Measurements from ENCODE around the gene SSBP4. TPM values are rescaled to one million over a fixed set of nuclear protein-coding genes. Genes with fewer than 3 reads are reported as not detected.
A peak's percentile ranks its signal among the peaks of the same experiment; 100 is the strongest.

The SSBP4 gene
- total RNA-seq (154 and 180 TPM in 2 replicates), polyA plus RNA-seq (151 and 175 TPM in 2 replicates)

DNA sequence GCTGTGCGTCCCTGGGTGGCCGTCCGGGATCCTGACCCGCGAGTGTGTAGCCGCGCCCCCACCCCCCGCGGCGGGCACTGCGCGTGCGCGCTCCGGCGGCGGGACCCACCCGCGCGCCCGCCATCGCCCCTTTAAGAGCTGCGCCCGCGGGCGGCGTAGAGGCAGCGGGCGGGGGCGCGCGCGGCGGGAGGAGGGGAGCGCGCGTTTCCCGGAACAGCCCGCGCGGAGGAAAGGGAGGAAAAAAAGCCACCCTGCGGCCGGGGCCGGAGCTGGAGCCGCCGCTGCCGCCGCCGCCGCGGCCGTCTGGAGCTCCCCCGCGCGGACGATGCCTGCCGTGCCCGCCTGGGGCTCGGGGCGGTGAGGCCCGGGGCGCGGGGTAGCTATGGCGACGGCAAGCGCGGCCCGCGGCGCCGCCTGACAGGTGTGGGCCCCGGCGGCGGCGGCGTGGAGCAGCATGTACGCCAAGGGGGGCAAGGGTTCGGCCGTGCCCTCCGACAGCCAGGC lies at the start of gene SSBP4:
Gene SSBP4 (plus strand): TSS at position 204 of the 504 bp plus-strand sequence. CDS start 251 bp downstream, at position 455.
- DNase-seq (ENCODE audit: low read depth in 1 of 2, low spot score in 1 of 2), result peak; percentile 83 to 90
- H3K27ac ChIP-seq, result peak within 1 kb of the TSS; percentile 45
- H3K36me3 ChIP-seq, result no peaks in the 10 kb centered on the region
- H3K9me3 ChIP-seq (ENCODE audit: low read depth), result no peaks in the 10 kb centered on the region
- H3K27me3 ChIP-seq, result no peaks in the 10 kb centered on the region
- peaks cover 15% of the 10 kb centered on the region for H3K4me1 ChIP-seq (ENCODE audit: low read depth)
- TF ChIP-seq, protein P1, sequence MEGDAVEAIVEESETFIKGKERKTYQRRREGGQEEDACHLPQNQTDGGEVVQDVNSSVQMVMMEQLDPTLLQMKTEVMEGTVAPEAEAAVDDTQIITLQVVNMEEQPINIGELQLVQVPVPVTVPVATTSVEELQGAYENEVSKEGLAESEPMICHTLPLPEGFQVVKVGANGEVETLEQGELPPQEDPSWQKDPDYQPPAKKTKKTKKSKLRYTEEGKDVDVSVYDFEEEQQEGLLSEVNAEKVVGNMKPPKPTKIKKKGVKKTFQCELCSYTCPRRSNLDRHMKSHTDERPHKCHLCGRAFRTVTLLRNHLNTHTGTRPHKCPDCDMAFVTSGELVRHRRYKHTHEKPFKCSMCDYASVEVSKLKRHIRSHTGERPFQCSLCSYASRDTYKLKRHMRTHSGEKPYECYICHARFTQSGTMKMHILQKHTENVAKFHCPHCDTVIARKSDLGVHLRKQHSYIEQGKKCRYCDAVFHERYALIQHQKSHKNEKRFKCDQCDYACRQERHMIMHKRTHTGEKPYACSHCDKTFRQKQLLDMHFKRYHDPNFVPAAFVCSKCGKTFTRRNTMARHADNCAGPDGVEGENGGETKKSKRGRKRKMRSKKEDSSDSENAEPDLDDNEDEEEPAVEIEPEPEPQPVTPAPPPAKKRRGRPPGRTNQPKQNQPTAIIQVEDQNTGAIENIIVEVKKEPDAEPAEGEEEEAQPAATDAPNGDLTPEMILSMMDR (IDR thresholded peaks at IDR 0.05; ENCODE audit: low read depth, low read length), result no peak
- peak within 1 kb of the TSS; percentile 43 for H3K4me3 ChIP-seq

GRCh38 chr19:18373407-18373891 lies 45.7 kb upstream of the SSBP4 start:
- no peaks in the 10 kb centered on the region for H3K27me3 ChIP-seq
- TF ChIP-seq, protein P1 (IDR thresholded peaks at IDR 0.05; ENCODE audit: low read depth, low read length), result no peak
- H3K36me3 ChIP-seq, result no peaks in the 10 kb centered on the region
- H3K27ac ChIP-seq, result peak overlapping the region; percentile 83
- peaks cover 12% of the 10 kb centered on the region for H3K4me1 ChIP-seq (ENCODE audit: low read depth)
- no peak overlapping the region for H3K4me3 ChIP-seq
- no peak for DNase-seq (ENCODE audit: low read depth in 1 of 2, low spot score in 1 of 2)
- no peaks in the 10 kb centered on the region for H3K9me3 ChIP-seq (ENCODE audit: low read depth)

GRCh38 chr19:18373892-18374629 lies 45.1 kb upstream of the SSBP4 start:
- TF ChIP-seq, protein P1 (IDR thresholded peaks at IDR 0.05; ENCODE audit: low read depth, low read length), result no peak
- Histone ChIP-seq H3K4me1 (ENCODE audit: low read depth) (peaks cover 12% of the 10 kb centered on the region), H3K9me3 (ENCODE audit: low read depth) (no peaks in the 10 kb centered on the region), H3K36me3 (no peaks in the 10 kb centered on the region), H3K27me3 (no peaks in the 10 kb centered on the region), H3K4me3 (no peak overlapping the region), H3K27ac (peak overlapping the region; percentile 83)
- peak; percentile 85 to 99 for DNase-seq (ENCODE audit: low read depth in 1 of 2, low spot score in 1 of 2)

- Histone ChIP-seq H3K36me3 (no peaks in the 10 kb centered on the region), H3K4me1 (ENCODE audit: low read depth) (peaks cover 12% of the 10 kb centered on the region), H3K27ac (peak overlapping the region; percentile 9), H3K9me3 (ENCODE audit: low read depth) (no peaks in the 10 kb centered on the region), H3K27me3 (no peaks in the 10 kb centered on the region), H3K4me3 (no peak overlapping the region)
- DNase-seq (ENCODE audit: low read depth in 1 of 2, low spot score in 1 of 2), result no peak
- TF ChIP-seq, protein P1 (IDR thresholded peaks at IDR 0.05; ENCODE audit: low read depth, low read length), result no peak
Observed at GRCh38 chr19:18377026-18377425, 42.2 kb upstream of the SSBP4 start.

DNA sequence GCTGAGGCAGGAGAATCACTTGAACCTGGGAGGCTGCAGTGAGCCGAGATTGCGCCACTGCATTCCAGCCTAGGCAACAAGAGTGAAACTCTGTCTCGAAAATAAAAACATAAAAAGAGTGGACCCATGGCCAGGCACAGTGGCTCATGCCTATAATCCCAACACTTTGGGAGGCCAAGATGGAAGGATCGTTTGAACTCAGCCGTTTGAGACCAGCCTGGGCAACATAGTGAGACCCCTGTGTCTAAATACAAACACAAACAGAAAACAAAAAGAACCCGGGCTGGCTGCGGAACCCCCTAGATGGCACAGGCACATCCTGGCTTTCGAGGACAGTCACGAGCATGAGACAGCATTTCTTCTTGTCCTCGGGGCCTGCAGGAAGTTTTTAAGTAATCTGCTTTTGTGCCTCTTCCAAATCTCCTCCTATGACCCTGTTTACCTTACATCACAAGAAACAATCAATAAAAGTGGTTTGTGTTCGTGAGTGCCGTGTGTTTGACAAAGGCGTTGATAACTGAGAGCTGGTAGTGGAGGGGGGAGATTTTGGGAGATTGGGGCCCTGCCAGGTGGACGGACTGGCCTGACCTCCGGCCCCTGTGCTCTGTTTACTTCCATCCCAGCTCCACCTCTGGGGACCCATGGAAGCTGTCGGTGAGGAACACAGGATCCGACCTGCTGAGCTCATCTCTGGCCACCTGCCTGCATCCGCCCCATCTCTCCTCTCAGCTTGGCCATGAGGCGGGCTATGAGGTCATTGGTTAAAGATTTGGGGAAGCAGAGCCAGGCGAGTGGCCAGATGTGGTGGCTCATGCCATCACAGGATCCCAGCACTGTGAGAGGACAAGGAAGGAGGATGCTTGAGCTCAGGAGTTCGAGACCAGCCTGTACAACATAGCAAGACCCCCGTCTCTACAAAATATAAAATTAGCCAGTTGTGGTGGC lies 39.1 kb upstream of the SSBP4 start:
- H3K27ac ChIP-seq, result no peak overlapping the region
- peak in 1 of 2 donors; percentile 77 for DNase-seq (ENCODE audit: low read depth in 1 of 2, low spot score in 1 of 2)
- peaks cover under 1% of the 10 kb centered on the region for H3K4me1 ChIP-seq (ENCODE audit: low read depth)
- TF ChIP-seq, protein P1 (IDR thresholded peaks at IDR 0.05; ENCODE audit: low read depth, low read length), result no peak
- no peaks in the 10 kb centered on the region for H3K27me3 ChIP-seq
- H3K4me3 ChIP-seq, result no peak overlapping the region
- H3K9me3 ChIP-seq (ENCODE audit: low read depth), result no peaks in the 10 kb centered on the region
- H3K36me3 ChIP-seq, result no peaks in the 10 kb centered on the region

All from cardiac muscle cell (in vitro differentiated cells and primary cell).